Astrocyte (in vitro differentiated cells and primary cell): ENCODE measurements around the gene SLC45A3.

Experiments used
- CTCF ChIP-seq: IDR thresholded peaks from 2 replicates; pipeline ENCODE4 v1.5.1; 2011; ENCODE audit warnings: low read depth, mild to moderate bottlenecking, inconsistent platforms, low read length, moderate library complexity; ENCODE audit not compliant: insufficient read depth
- EZH2 ChIP-seq: IDR thresholded peaks from 2 replicates; pipeline ENCODE4 v1.6.1; 2012; ENCODE audit warnings: mild to moderate bottlenecking, low read length, inconsistent platforms; ENCODE audit not compliant: insufficient read depth

- no peak for TF ChIP-seq CTCF
- no peak for TF ChIP-seq EZH2
These were observed 46.8 kb downstream of the SLC45A3 start for GRCh38 chr1:205633421-205633976.
